Caco-2 (cell line): ENCODE measurements around the gene RYR2. TPM values are rescaled to one million over a fixed set of nuclear protein-coding genes. Genes with fewer than 3 reads are reported as not detected.

ENCODE experiments used
- BruUV-seq: library from RNA; stranded (reverse); fragments of 400-500 nt; replicated peaks from 2 replicates; lab custom pipeline; 2021; lab: Mats Ljungman, UMichigan
- CTCF ChIA-PET: fragments of 300-600 bp; sonication (Branson Sonifier 250); formaldehyde crosslinking; loops from one replicate; lab custom pipeline; 2022; ENCODE audit warnings: antibody characterized with exemption; lab: Charles Lee
- POLR2A ChIA-PET: fragments of 300-600 bp; sonication (Branson Sonifier 250); formaldehyde crosslinking; loops from one replicate; lab custom pipeline; 2022; ENCODE audit warnings: antibody characterized with exemption; lab: Charles Lee
- DNase-seq, 2 experiments: peaks; one replicate each; pipeline versions ENCODE4 v3.0.0 to v3.0.0-alpha.2; 2020 to 2022
- H3K27me3 ChIP-seq: replicated peaks from 2 replicates; pipeline ENCODE4 v1.6.0; 2011; ENCODE audit warnings: low read length; ENCODE audit not compliant: control insufficient read depth, insufficient read depth
- H3K36me3 ChIP-seq: 2 replicates; pipeline ENCODE4 v1.5.1; 2011; ENCODE audit warnings: low read length; ENCODE audit not compliant: control insufficient read depth, insufficient read depth
- H3K4me1 ChIP-seq: fragments of 250-450 bp; sonication (Bioruptor Pico); 2 replicates; pipeline ENCODE4 v1.5.1; 2020; ENCODE audit warnings: mild to moderate bottlenecking
- H3K4me3 ChIP-seq: 2 replicates; pipeline ENCODE4 v1.5.1; 2011; ENCODE audit warnings: low read depth, mild to moderate bottlenecking, control low read depth, low read length
- H3K9me3 ChIP-seq: fragments of 250-450 bp; sonication (Bioruptor Pico); 2 replicates; pipeline ENCODE4 v1.5.1; 2020; ENCODE audit warnings: mild to moderate bottlenecking, moderate library complexity
- H3K27ac Mint-ChIP-seq: one replicate; pipeline ENCODE4 v1.8.0; 2022; ENCODE audit warnings: mixed read lengths; ENCODE audit not compliant: unreplicated experiment
- H3K27me3 Mint-ChIP-seq: one replicate; pipeline ENCODE4 v1.8.0; 2022; ENCODE audit warnings: mixed read lengths; ENCODE audit not compliant: insufficient read depth, unreplicated experiment
- H3K36me3 Mint-ChIP-seq: one replicate; pipeline ENCODE4 v1.8.0; 2022; ENCODE audit warnings: mild to moderate bottlenecking, mixed read lengths; ENCODE audit not compliant: insufficient read depth, unreplicated experiment
- H3K4me1 Mint-ChIP-seq: one replicate; pipeline ENCODE4 v1.8.0; 2022; ENCODE audit warnings: low read depth, mixed read lengths; ENCODE audit not compliant: unreplicated experiment
- H3K4me3 Mint-ChIP-seq: one replicate; pipeline ENCODE4 v1.8.0; 2022; ENCODE audit warnings: mild to moderate bottlenecking, moderate library complexity, mixed read lengths; ENCODE audit not compliant: unreplicated experiment
- H3K9me3 Mint-ChIP-seq: one replicate; pipeline ENCODE4 v1.8.0; 2022; ENCODE audit warnings: mixed read lengths; ENCODE audit not compliant: unreplicated experiment
- CTCF ChIP-seq, 2 experiments: fragments of 200-600 bp in 1 of 2; IDR thresholded peaks; 1 replicate in 1 of 2; 2 replicates in 1 of 2; pipeline versions ENCODE4 v1.5.1 to v1.8.0; 2011 to 2022; ENCODE audit warnings: antibody characterized with exemption in 1 of 2, control low read depth in 1 of 2, inconsistent platforms in 1 of 2, low read depth in 1 of 2, low read length in 1 of 2, mild to moderate bottlenecking in 1 of 2, moderate library complexity in 1 of 2; ENCODE audit not compliant: insufficient read depth in 1 of 2, severe bottlenecking in 1 of 2, unreplicated experiment in 1 of 2
- intact Hi-C: fragments of 100-400 bp; cut with micrococcal nuclease; formaldehyde crosslinking; loops from one replicate; pipeline ENCODE4 v1.10.0; 2022; ENCODE audit not compliant: unreplicated experiment
- total RNA-seq: library from RNA; stranded (reverse); gene quantifications from 2 replicates; pipeline ENCODE4 v1.2.3, GENCODE V29; 2022

Gene RYR2
- total RNA-seq, 1 experiment from 2014 or later: 3.4 TPM

GRCh38 chr1:237393632-237394031 lies 351.6 kb downstream of the RYR2 start:
- intact Hi-C loops: no loop called here
- Mint-ChIP-seq H3K9me3 (no peaks in the 10 kb centered on the region), H3K36me3 (no peaks in the 10 kb centered on the region), H3K4me1 (no peaks in the 10 kb centered on the region), H3K27ac (no peak overlapping the region), H3K4me3 (no peak overlapping the region), H3K27me3 (peaks cover 6% of the 10 kb centered on the region)
- no peaks in the 10 kb centered on the region for H3K4me1 ChIP-seq
- H3K36me3 ChIP-seq: no peaks in the 10 kb centered on the region
- TF ChIP-seq CTCF (IDR thresholded peaks at IDR 0.05; ENCODE audit: insufficient read depth in 1 of 2, low read depth in 1 of 2, low read length in 1 of 2, severe bottlenecking in 1 of 2, unreplicated experiment in 1 of 2): no peak
- no TSS peak for BruUV-seq
- H3K9me3 ChIP-seq: no peaks in the 10 kb centered on the region
- H3K27me3 ChIP-seq: no peaks in the 10 kb centered on the region; the same call in 1 of the 2 replicates
- CTCF ChIA-PET: no interaction called here
- DNase-seq: no peak
- no peak overlapping the region for H3K4me3 ChIP-seq
- POLR2A ChIA-PET: no interaction called here

GRCh38 chr1:237394281-237394680 lies 352.3 kb downstream of the RYR2 start:
- H3K4me3 Mint-ChIP-seq: no peak overlapping the region
- intact Hi-C loops: no loop called here
- CTCF ChIA-PET: no interaction called here

GRCh38 chr1:237396426-237396825 lies 354.4 kb downstream of the RYR2 start:
- no TSS peak for BruUV-seq
- Mint-ChIP-seq H3K27me3 (peaks cover 2% of the 10 kb centered on the region), H3K4me3 (no peak overlapping the region), H3K9me3 (peaks cover 12% of the 10 kb centered on the region), H3K4me1 (no peaks in the 10 kb centered on the region), H3K36me3 (no peaks in the 10 kb centered on the region), H3K27ac (no peak overlapping the region)
- POLR2A ChIA-PET: no interaction called here
- Histone ChIP-seq H3K4me3 (no peak overlapping the region), H3K27me3 (no peaks in the 10 kb centered on the region; the same call in 1 of the 2 replicates), H3K36me3 (no peaks in the 10 kb centered on the region), H3K4me1 (no peaks in the 10 kb centered on the region), H3K9me3 (0 out of 2 replicates have a peak, but pooled peaks cover 6% of the 10 kb centered on the region)
- TF ChIP-seq CTCF (IDR thresholded peaks at IDR 0.05; ENCODE audit: insufficient read depth in 1 of 2, low read depth in 1 of 2, low read length in 1 of 2, severe bottlenecking in 1 of 2, unreplicated experiment in 1 of 2): no peak
- no peak for DNase-seq
- intact Hi-C loops: no loop called here
- CTCF ChIA-PET: no interaction called here

More at GRCh38 chr1:237394281-237394680, 352.3 kb downstream of the RYR2 start:
- H3K27ac Mint-ChIP-seq: no peak overlapping the region
- no peak for DNase-seq
- Histone ChIP-seq H3K9me3 (no peaks in the 10 kb centered on the region), H3K27me3 (no peaks in the 10 kb centered on the region; the same call in 1 of the 2 replicates), H3K36me3 (no peaks in the 10 kb centered on the region), H3K4me3 (no peak overlapping the region), H3K4me1 (no peaks in the 10 kb centered on the region)
- TF ChIP-seq CTCF (IDR thresholded peaks at IDR 0.05; ENCODE audit: insufficient read depth in 1 of 2, low read depth in 1 of 2, low read length in 1 of 2, severe bottlenecking in 1 of 2, unreplicated experiment in 1 of 2): no peak
- H3K4me1 Mint-ChIP-seq: no peaks in the 10 kb centered on the region
- peaks cover 2% of the 10 kb centered on the region for H3K27me3 Mint-ChIP-seq
- H3K9me3 Mint-ChIP-seq: peaks cover 1% of the 10 kb centered on the region
- no TSS peak for BruUV-seq
- no peaks in the 10 kb centered on the region for H3K36me3 Mint-ChIP-seq
- POLR2A ChIA-PET: no interaction called here
